GM18499 (cell line): ENCODE data around the gene EGFL7.

ENCODE experiments used
- ATAC-seq: cut with Tn5 transposase; IDR thresholded peaks from one replicate; pipeline ENCODE4 v1.9.1; 2021; ENCODE audit warnings: moderate number of reproducible peaks; ENCODE audit not compliant: insufficient read depth, unreplicated experiment

EGFL7 gene

GRCh38 chr9:136643596-136644342 is 18.9 kb upstream of the EGFL7 start:
- ATAC-seq, result no peak

DNA sequence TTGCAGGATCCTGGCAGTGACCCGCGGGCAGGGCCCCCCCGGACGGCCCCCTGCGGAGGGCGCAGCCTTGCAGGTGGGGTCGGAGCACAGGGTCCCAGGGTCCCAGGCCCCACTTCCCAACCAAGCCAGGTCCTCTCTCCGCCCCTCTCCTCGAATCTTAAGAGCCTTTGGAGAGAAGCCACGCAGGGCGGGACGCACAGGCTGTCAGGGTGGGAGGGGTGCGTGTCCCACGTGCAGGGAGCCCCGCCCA is 18.4 kb upstream of the EGFL7 start:
- no peak for ATAC-seq

DNA sequence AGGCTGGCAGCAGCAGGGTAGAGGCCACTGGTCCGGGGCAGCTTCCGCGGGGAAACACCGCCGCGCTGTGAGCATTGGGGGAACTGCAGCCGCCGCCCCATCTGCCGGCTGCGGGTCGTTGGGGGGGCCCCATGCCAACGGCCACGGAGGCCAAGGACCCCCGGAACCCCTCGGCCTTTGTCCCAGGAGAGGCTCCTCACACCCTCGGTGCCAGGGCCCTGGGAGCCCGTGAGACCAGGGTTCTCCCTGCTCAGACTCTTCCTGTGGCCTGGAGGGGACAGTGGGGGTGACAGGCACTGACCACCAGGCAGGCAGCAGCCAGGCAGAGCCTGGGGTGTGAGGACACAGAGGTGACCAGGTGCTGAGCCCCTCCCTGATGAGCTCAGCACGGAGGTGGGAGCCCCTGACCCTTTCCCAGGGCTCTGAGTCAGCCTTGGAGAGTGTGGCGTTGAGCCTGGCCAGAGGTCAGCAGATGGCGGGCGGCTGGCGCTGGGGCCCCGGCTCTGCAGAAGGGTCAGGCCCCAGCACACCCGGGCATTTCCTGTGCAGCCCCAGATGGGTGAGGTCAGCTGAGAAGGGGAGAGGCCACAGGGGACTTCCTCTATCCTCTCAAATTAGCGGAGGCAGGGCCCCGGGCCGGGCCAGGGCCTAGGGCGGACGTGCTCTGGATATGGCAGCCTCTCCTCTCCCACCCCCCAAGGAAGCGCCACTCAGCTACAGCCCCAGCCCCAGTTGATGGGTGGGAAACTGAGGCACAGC is 17.9 kb upstream of the EGFL7 start:
- ATAC-seq, result no peak

DNA sequence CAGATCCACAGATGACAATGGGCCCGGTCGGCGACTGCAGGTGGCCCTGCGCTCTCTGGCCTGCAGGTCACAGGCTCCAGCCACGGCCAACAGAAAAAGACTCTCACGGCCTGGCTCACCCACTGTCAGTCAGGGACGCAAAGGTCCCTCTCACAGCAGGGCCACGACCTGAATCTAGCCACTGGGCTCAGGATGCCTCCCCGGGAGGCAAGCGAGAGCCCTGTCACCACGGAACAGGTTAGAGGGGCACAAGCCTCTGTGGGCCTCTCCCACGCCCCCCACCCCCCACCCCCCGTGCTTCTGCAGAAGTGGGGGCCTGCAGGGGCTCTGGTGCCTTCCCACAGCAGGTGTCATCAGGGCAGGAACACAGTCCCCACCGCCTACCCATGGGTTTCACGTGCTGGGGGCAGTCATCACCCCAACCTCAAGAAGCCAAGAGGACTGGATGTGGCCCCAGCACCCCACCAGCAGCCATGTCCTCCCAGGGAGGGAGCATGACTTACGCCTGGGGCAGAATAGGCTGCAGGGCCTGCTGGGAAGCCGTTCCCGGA is 17.3 kb upstream of the EGFL7 start:
- no peak for ATAC-seq

- ATAC-seq, result no peak
These were observed 16.6 kb upstream of the EGFL7 start for GRCh38 chr9:136645903-136646754.

- ATAC-seq, result no peak
These were observed 15.6 kb upstream of the EGFL7 start for GRCh38 chr9:136646827-136647711.

DNA sequence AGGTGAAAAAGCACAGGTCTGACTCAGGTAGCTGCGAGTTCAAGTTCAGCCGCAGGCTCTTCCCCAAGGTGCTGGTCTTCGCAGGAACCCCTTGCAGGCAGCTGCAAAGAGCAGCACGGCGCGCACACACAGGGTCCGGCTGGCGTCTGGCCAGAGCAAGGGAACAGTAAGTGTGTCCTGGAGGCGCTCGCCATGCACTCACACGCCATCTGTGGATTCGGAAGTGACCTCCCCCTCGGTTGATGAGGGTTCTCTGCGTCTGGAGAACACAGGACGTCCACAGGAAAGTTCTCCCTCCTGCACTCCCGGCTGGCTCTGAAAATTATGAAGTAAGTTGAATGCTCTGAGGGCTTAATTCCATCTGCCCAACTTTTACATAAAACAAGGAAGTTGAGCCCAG is 14.0 kb upstream of the EGFL7 start:
- no peak for ATAC-seq

- no peak for ATAC-seq
These were observed 12.7 kb upstream of the EGFL7 start for GRCh38 chr9:136650021-136650420.

GRCh38 chr9:136650648-136651047 is 12.1 kb upstream of the EGFL7 start:
- ATAC-seq, result no peak

GRCh38 chr9:136651860-136652259 is 10.9 kb upstream of the EGFL7 start:
- ATAC-seq, result no peak

DNA sequence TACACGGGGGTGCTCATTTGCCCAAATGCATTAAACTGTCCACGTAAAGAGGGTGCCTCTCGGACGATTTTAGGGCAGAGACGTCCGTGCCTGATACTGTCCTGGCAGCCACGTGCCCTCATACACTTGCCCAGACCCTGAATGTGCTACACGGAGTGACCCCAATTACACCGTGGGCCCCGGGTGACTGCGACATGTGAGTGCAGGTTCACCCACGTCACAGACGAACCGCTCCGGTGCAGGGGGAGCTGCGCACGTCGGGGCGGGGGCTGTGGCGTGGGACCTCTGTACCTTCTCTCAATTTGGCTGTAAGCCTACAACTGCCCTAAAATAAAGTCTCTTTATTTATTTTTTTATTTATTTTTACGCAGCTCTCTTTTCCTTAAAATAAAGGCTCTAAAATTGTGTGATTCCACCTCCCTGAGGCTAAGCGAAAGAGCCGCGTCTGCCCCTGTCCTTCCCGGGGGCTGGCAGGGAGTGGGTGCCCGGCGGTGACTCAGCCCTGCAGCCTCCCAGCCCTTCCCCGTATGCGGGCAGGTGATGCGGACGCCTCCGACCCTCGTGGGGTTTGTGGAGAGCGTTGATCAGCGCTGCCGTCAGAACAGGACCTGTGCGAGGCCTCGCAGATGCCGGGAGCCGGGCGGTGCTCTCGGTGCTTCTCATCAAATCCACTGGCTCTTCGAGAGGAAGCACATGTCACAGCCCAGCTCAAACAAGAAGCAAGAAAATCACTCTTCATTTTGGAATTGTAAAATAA is 9.2 kb upstream of the EGFL7 start:
- ATAC-seq, result no peak

DNA sequence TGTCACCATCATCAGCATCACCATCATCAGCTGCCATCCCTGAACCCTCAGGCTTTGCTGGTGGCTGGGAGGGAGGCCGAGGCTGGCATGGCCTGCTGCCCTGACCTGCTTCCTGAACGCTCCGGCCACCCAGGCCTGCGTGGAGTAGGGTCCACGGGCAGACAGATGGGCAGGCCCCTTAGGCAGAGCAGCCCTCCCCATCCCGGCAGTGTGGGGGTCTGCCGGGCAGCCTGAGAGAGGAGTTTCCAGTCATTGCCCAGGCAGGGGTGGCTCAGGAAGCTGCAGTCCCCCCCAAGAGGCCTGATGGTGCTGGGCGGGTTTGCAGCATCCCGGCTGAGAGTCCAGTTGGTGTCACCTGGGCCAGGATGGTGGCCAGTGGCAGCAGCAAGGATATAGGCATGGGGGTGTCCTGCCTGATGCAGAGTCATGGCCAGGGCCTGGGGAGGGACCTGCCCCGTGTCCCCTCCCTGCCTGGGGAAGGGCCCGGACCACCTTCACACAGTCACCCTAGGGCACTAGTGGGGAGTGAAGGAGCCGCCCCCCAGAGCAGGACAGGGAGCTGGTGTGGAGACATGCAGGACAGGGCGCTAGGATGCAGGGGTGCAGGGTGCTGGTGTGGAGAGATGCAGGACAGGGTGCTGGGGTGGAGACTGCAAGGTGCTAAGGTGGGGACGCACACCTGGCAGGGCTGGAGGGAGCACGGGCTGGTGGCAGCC is 7.7 kb upstream of the EGFL7 start:
- no peak for ATAC-seq

GRCh38 chr9:136655536-136656182 is 7.1 kb upstream of the EGFL7 start:
- no peak for ATAC-seq

DNA sequence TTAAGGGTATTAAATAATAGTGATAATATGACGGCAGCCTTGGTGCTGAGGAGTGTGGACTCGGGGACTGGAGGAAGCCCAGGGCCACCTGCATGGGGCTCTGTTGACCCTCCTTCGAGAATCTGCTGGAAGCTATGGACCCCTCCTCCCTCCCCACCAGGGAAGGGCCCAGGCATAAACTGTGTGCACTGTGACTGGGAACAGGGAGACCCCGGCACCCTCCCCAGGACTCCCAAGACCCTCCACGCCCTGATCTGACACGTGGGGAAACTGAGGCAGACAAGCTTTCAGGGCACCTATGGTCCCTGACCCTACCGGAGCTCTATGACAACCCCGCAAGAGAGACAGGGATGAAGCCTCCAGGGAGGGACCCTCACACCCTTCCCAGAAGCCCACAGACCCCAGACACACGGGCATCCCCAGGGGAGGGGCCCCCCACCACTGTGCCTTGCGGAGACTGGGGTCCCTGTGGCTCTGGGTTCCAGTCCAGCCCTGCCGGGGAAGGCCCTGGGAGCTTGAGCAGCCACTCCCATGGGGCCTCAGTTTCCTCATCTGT is 6.5 kb upstream of the EGFL7 start:
- no peak for ATAC-seq

DNA sequence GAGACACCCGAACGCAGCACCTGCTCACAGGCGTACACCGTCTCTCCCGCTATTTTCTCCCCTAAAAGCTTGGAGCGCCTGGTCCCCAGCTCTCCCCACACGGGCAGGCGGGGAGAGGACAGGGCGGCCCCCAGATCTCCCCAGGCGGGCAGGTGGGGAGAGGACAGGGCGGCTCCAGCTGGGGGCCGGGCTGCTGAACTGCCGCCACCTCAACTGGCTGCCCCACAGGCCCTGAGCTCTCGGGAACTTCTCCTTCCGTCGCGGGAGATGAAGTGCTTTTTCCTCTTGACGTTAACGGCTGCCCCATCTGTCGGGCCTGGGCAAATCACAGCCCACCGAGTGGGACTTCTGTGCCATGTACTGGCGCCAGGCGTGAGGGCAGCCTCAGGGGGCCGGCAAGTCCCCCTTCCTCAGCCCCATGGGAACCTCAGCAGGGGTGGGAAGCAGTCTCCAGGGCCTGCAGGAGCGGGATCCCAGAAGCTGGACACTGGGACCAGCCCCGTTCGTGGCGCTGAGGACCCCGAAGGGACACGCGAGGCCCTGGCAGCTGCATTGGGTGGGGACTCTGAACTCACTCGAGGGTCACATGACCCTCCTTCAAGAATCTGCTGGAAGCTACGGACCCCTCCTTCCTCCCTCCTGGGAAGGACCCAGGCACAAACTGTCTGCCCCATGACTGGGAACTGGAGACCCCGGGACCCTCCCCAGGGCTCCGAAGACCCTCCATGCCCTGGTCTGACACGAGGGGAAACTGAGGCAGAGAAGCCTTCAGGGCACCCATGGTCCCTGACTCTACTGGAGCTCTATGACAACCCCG is 5.7 kb upstream of the EGFL7 start:
- ATAC-seq, result no peak

- ATAC-seq, result no peak
These were observed 4.5 kb upstream of the EGFL7 start for GRCh38 chr9:136657974-136658848.
